NCI-H2081 (cell line): ENCODE results near the gene DAPK1.
A peak's percentile ranks its signal among the peaks of the same experiment; 100 is the strongest.

Experiments used
- DNase-seq, 2 experiments: peaks; one replicate each; lab custom pipeline; 2025; lab: John Stamatoyannopoulos, UW

The DAPK1 gene

GRCh38 chr9:87593359-87593980 is 95.8 kb downstream of the DAPK1 start:
- DNase-seq: no peak

GRCh38 chr9:87594194-87594593 is 96.5 kb downstream of the DAPK1 start:
- DNase-seq: no peak

GRCh38 chr9:87594662-87595061 is 97.0 kb downstream of the DAPK1 start:
- DNase-seq: no peak

- peak in 1 of 2 experiments; percentile 55 for DNase-seq
Observed at GRCh38 chr9:87595610-87596009, 97.9 kb downstream of the DAPK1 start.

GRCh38 chr9:87596862-87597261 is 99.2 kb downstream of the DAPK1 start:
- no peak for DNase-seq

- no peak for DNase-seq
Observed at GRCh38 chr9:87597710-87598443, 100.2 kb downstream of the DAPK1 start.

GRCh38 chr9:87599901-87600610 is 102.4 kb downstream of the DAPK1 start:
- DNase-seq: no peak

GRCh38 chr9:87601176-87601575 is 103.5 kb downstream of the DAPK1 start:
- peak in 1 of 2 experiments; percentile 49 for DNase-seq

- DNase-seq: no peak
Observed at GRCh38 chr9:87601595-87601994, 103.9 kb downstream of the DAPK1 start.

GRCh38 chr9:87602933-87603643 is 105.4 kb downstream of the DAPK1 start:
- no peak for DNase-seq

GRCh38 chr9:87603854-87604490 is 106.3 kb downstream of the DAPK1 start:
- no peak for DNase-seq

- DNase-seq: no peak
Observed at GRCh38 chr9:87604886-87605588, 107.4 kb downstream of the DAPK1 start.

- DNase-seq: no peak
Observed at GRCh38 chr9:87605676-87606075, 108.0 kb downstream of the DAPK1 start.

- no peak for DNase-seq
Observed at GRCh38 chr9:87606841-87607521, 109.3 kb downstream of the DAPK1 start.

- DNase-seq: no peak
Observed at GRCh38 chr9:87607859-87608258, 110.2 kb downstream of the DAPK1 start.

GRCh38 chr9:87609002-87609401 is 111.3 kb downstream of the DAPK1 start:
- no peak for DNase-seq

GRCh38 chr9:87609486-87609885 is 111.8 kb downstream of the DAPK1 start:
- DNase-seq: no peak

- DNase-seq: no peak
Observed at GRCh38 chr9:87610200-87611155, 112.8 kb downstream of the DAPK1 start.

GRCh38 chr9:87611776-87612175 is 114.1 kb downstream of the DAPK1 start:
- DNase-seq: no peak

- DNase-seq: no peak
Observed at GRCh38 chr9:87612536-87612935, 114.9 kb downstream of the DAPK1 start.
